Measurements from ENCODE around the gene STRN4.

DNA sequence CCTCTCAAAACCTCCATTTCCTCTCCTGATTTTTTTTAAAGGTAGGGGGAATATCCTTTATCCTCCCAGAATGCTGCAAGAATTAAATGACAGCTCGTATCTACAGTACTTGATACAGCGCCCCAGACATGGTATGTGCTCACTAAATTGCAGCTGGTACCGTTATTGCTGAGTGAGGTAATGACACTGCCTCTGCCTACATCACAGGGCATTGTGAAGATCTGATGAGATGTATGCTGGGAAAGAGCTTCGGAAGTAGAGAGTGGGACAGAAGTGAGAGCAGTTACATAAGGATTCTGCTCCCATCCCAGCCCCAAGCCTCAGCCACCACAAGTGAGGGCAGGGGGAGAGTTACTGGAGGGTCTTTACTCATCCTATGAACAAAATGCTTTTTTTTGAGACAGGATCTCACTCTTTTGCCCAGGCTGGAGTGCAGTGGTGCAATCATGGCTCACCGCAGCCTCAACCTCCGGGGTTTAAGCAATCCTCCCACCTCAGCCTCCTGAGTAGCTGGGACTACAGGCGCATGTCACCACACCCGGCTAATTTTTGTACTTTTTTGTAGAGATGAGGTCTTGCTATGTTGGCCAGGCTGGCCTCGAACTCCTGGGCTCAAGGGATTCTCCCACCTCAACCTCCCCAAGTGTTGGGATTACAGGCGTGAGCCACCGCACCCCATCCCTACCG is 2.1 kb downstream of the STRN4 start:
- TF ChIP-seq, protein P1, sequence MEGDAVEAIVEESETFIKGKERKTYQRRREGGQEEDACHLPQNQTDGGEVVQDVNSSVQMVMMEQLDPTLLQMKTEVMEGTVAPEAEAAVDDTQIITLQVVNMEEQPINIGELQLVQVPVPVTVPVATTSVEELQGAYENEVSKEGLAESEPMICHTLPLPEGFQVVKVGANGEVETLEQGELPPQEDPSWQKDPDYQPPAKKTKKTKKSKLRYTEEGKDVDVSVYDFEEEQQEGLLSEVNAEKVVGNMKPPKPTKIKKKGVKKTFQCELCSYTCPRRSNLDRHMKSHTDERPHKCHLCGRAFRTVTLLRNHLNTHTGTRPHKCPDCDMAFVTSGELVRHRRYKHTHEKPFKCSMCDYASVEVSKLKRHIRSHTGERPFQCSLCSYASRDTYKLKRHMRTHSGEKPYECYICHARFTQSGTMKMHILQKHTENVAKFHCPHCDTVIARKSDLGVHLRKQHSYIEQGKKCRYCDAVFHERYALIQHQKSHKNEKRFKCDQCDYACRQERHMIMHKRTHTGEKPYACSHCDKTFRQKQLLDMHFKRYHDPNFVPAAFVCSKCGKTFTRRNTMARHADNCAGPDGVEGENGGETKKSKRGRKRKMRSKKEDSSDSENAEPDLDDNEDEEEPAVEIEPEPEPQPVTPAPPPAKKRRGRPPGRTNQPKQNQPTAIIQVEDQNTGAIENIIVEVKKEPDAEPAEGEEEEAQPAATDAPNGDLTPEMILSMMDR (IDR thresholded peaks at IDR 0.05; ENCODE audit: insufficient read depth, low read length, poor library complexity, severe bottlenecking) = no peak
- no peak for TF ChIP-seq EZH2phosphoT487 (conservative IDR thresholded peaks at IDR 0.05; ENCODE audit: low read length)

Measured in SU-DHL-6 (cell line).